Glomerular endothelial cell (primary cell): ENCODE results near the gene PRMT2. TPM values are rescaled to one million over a fixed set of nuclear protein-coding genes. Genes with fewer than 3 reads are reported as not detected.
A peak's percentile ranks its signal among the peaks of the same experiment; 100 is the strongest.

Source experiments
- DNase-seq: peaks from one replicate; pipeline ENCODE4 v3.0.0-alpha.2; 2011; ENCODE audit warnings: low read depth, low spot score; ENCODE audit errors: extremely low read depth
- total RNA-seq: library from RNA; depleted of rRNA; stranded (reverse); fragments of >200 nt; gene quantifications from 2 replicates; pipeline ENCODE4 v1.2.3, GENCODE V29; 2015

PRMT2 gene
- 112 and 133 TPM in 2 replicates for total RNA-seq

GRCh38 chr21:46635324-46636180 is at the start of gene PRMT2:
Gene PRMT2 (plus strand): TSS chr21:46635674. CDS start chr21:46636952, 1,278 bp downstream.
- DNase-seq, result peak; percentile 73

DNA sequence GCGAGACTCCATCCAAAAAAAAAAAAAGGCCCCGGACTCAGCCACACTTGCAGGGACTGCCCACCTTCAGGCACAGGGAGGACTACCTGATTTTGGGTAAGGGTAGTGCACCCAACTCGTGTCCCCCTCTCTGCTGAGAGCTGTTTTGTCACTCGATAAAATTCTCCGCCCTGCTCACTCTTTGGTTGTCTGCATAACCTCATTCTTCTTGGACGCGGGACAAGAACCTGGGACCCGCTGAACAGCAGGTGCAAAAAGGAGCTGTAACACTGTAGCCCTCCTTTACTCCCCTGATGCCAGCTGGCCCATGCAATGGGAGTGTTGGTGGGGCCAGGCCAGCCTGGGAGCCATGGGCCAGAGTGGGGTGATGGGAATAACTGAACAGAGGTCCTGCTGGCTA is 41.2 kb upstream of the PRMT2 start:
- no peak for DNase-seq

- DNase-seq, result no peak
Observed at GRCh38 chr21:46596201-46596600, 39.3 kb upstream of the PRMT2 start.

GRCh38 chr21:46597031-46597430 is 38.4 kb upstream of the PRMT2 start:
- no peak for DNase-seq

DNA sequence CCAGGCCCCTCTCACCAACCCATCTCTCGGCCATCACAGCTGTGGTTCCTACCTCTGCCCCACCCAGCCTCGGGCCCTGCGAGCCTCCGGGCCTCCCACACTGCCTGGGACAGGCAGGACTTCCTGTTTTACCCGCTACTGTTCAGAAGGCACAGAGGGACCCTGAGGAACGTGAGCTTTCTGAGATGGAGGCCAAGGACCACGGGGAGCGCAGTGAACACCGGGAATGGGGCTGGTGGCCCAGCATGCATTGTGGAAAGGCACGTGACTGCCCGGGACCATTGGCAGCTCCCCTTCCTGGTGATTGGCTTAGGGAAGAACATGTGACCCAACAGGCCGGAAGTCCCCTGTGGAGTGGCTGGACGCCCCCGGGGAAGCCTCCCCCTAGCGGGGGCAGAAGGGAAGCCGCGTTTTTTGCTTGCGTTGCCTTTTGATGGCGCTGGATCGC is 37.6 kb upstream of the PRMT2 start:
- no peak for DNase-seq

DNA sequence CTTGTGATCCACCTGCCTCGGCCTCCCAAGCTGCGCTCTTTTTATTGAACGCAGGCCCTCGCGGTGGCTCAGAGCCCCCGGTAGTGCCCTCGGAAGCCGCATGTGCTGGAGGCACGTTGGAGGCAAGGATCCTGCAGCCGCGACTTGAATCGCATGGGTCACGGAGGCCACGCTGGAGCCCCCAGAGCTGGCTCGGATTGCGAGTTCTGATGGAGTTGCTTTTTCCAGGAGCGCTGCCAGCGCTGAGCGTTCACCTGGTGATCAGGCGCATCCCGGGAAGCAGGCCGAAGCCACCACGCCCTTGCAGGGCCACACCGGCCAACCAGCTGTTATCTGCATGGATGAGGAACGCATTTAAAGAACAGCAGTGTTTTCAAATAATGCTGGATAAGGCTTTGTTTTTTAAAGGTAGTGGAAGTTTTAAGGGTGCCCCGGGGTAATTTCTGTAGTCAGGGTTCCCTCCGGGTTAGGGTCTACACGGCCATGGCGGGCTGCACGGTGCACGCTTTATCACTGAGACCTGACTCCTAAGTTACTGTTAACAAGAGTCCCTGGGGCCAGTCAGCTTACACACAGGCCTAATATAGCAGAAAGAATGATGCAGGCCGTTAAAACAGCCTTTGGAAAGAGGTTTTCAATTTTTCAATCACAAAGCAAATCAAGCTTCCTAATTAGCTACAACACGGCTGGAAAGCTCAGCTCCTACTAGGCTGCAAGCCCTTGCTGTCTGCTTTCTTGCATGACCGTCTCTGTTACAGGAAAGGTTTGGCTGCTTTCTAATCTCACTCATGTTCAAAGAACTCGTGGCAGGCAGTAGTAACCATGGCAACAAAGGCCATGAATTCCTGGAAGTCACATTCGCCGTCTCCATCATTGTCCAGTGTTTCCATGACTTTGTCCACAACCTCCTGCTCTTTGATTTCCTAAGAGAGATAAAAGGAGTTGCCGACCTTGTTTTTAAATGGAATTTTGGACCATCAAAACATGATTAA is 36.6 kb upstream of the PRMT2 start:
- peak; percentile 96 for DNase-seq

DNA sequence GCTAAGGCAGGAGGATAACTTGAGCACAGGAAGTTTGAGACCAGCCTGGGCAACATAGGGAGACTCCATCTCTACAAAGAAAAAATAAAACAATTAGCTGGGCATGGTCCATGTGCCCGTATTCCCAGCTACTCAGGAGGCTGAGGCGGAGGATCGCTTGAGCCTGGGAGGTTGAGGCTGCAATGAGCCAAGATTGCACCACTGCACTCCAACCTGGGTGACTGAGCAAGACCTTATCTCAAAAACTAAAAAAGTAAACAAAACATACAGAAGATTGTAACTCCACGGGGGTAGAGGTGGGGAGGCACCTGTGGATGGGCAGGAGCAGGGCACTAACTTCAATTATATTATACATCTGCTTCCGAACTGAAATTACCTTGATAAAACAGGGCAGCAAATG is 35.2 kb upstream of the PRMT2 start:
- DNase-seq, result no peak

- DNase-seq, result no peak
Observed at GRCh38 chr21:46600978-46601377, 34.5 kb upstream of the PRMT2 start.

DNA sequence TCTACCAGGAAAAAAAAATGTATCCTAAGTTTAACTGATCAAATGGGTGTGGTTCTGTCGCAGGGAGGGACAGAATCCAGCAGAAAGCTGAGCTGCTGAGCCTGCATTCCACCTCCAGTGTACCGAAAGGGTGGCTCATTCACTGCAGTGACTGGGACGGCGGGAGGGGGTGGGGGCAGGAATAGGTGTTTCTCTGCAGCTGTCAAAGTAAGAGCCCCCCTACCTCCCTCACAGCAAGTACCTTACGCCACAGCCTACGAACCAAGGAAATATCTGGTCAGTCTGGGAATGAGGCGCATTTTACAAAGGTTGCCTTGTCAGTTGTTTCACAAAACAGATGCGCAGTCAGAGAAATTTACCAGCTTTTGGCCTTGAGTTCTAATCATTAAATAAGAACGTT is 32.2 kb upstream of the PRMT2 start:
- no peak for DNase-seq

GRCh38 chr21:46604329-46604974 is 31.0 kb upstream of the PRMT2 start:
- DNase-seq, result no peak

GRCh38 chr21:46604975-46605766 is 30.3 kb upstream of the PRMT2 start, which contains the start of gene S100B:
Gene S100B (minus strand): TSS chr21:46605082. CDS start chr21:46602415, 2,667 bp downstream.
- DNase-seq, result no peak

- no peak for DNase-seq
Observed at GRCh38 chr21:46605767-46606426, 29.6 kb upstream of the PRMT2 start.

GRCh38 chr21:46606427-46606813 is 29.1 kb upstream of the PRMT2 start:
- no peak for DNase-seq

GRCh38 chr21:46607636-46608035 is 27.8 kb upstream of the PRMT2 start:
- DNase-seq, result no peak

DNA sequence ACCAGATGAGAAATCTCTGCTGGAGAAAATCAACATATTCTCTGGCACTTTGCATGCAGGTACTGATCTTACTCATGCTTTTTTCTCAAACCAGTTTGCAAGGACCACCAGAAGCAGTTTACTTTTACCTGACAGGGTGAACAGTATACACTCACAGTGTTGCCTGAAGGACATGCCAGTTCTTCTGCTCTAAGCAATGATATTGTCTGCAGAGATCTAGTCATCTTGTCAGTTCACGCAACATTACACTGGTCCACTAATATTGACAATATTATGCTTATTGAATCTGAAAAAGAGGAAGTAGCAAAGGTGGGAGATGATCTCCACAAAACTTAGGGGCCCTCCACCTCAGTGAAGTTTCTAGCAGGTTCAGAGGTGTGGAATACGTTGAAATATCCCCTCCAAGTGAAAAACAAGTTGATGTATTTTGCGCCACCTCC is 26.8 kb upstream of the PRMT2 start:
- DNase-seq, result no peak

GRCh38 chr21:46610018-46610701 is 25.3 kb upstream of the PRMT2 start:
- no peak for DNase-seq

DNA sequence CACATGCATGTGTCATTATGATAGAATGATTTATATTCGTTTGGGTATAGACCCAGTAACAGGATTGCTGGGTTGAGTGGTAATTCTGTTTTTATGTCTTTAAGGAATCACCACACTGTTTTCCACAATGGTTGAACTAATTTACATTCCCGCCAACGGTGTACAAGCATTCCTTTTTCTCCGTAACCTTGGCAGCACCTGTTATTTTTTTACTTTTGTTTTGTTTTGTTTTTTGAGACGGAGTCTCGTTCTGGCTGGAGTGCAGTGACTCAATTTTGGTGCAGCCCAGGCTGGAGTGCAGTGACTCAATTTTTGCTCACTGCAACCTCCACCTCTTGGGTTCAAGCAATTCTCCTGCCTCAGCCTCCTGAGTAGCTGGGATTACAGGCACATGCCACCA is 22.1 kb upstream of the PRMT2 start:
- DNase-seq, result no peak

DNA sequence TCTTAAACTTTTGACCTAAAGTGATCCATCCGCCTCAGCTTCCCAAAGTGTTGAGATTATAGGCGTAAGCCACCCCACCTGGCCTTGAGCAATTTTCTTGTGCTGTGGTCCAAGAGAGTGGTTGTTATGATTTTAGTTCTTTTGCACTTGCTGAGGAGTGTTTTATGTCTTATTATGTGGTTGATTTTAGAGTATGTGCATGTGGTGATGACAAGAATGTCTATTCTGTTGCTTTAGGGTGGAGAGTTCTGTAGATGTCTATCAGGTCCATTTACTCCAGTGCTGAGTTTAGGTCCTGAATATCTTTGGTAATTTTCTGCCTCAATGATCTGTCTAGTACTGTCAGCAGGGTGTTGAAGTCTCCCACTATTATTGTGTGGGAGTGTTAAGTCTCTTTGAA is 19.4 kb upstream of the PRMT2 start:
- DNase-seq, result no peak

- DNase-seq, result no peak
Observed at GRCh38 chr21:46616656-46617055, 18.8 kb upstream of the PRMT2 start.
